ENCODE measurements around the gene ZFP1.
"Not testable (repeated sequence)": the region's sequence is repeated elsewhere in the genome, so short reads cannot be mapped to it uniquely, and the experiment has no call there.

The ZFP1 gene

DNA sequence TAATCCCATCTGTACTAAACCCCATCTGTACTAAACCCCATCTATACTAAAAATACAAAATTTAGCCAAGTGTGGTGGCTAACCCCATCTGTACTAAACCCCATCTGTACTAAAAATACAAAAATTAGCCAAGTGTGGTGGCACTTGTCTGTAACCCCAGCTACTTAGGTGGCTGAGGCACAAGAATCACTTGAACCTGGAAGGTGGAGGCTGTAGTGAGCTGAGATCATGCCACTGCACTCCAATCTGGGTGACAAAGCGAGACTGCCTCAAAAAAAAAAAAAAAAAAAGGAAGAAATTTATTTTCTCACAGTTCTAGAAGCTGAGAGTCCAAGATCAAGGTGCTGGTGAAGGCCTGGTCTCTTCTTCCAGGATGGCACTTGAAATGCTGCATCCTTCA is 12.1 kb downstream of the ZFP1 start:
- DNase-seq, result no peak

DNA sequence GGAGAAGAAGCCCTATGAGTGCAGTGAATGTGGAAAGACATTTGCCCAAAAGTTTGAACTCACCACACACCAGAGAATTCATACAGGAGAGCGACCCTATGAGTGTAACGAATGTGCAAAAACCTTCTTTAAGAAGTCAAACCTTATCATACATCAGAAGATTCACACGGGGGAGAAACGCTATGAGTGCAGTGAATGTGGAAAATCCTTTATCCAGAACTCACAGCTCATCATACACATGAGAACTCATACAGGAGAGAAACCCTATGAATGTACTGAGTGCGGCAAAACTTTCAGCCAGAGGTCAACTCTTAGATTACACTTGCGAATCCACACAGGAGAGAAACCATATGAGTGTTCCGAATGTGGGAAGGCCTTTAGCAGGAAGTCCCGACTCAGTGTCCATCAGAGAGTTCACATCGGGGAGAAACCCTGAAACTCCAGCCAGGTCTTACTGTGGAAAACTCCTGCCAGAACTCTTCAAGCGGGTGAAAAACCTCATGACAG is 21.6 kb downstream of the ZFP1 start:
- no peak for DNase-seq

DNA sequence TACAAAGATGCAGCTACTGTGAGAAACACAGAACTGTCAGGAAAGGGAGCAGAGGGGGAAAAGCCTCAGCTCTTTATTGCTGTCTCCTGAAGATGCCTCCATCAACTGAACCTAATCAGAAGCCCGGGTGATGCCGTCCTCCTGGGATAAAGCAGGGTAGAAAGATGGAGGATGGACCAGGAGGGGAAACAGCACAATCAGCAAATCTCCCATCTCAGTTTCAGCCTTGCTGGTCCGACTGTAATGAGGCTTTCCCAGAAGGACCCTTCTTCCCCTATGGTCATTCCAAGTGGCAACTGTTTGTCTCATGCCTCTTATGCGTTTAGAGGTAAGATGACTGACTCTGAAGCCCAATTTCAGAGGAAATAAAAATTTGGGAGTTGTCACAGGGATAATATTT is 24.3 kb downstream of the ZFP1 start:
- DNase-seq, result no peak

DNA sequence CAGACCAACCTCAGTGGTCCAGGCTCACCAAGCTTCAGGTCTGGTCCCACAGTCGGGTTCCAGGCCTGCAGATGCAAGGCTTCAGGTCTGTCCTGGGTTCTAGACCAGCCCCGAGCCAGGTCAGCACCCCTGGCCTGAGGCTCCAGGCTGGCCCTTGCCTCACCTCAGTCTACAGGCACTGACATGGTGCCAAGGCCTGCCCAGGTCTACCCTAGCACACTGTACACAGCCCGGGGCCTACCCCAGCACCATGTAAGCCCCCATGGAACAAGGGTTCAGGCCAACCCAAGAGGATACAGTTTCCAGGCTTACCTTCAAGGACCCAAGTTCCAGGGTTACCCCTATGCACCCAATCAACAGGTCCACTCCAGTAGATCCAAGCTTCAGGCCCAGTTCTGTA is 26.8 kb downstream of the ZFP1 start:
- no peak for DNase-seq

DNA sequence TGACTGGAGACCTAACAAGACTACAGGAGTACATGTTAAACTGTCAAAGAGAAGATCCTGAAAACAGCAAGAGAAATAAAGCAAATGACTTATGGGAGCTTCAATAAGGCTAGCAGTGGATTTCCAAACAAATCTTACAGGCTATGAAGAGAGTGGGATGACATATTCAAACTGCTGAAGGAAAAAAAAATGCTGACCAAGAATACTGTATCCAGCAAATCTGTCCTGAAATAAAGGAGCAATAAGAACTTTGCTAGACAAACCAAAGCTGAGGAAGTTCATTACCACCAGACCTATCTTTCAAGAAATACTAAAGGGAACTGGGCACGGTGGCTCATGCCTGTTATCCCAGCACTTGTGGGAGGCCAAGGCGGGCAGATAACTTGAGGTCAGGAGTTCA is 28.6 kb downstream of the ZFP1 start:
- DNase-seq, result no peak

DNA sequence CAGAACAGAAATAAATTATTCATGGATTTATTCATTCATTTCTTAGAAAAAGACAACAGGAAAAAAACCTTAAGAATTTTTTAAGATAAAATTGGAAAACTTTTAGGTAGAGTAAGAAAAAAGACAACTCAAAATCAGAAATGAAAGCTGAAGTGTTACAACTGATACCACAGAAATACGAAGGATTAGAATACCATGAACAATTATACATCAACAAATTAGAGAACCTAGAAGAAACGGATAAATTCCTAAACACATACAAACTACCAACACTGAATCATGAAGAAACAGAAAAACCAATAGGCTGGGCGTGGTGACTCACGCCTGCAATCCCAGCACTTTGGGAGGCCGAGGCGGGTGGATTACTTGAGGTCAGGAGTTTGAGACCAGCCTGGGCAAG is 30.9 kb downstream of the ZFP1 start:
- DNase-seq, result no peak

DNA sequence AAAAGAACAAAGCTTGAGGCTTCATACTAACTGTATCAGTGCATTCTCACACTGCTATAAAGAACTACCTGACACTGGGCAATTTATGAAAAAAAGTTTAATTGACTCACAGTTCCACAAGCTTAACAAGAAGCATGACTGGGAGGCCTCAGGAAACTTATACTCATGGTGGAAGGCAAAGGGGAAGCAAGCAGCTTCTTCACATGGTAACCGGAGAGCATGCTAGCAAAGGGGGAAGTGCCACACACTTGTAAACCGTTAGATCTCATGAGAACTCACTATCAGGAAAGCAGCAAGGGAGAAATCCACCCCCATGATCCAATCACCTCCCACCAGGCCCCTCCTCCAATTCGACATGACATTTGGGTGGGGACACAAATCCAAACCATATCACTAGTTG is 33.3 kb downstream of the ZFP1 start:
- DNase-seq, result peak; percentile 19

DNA sequence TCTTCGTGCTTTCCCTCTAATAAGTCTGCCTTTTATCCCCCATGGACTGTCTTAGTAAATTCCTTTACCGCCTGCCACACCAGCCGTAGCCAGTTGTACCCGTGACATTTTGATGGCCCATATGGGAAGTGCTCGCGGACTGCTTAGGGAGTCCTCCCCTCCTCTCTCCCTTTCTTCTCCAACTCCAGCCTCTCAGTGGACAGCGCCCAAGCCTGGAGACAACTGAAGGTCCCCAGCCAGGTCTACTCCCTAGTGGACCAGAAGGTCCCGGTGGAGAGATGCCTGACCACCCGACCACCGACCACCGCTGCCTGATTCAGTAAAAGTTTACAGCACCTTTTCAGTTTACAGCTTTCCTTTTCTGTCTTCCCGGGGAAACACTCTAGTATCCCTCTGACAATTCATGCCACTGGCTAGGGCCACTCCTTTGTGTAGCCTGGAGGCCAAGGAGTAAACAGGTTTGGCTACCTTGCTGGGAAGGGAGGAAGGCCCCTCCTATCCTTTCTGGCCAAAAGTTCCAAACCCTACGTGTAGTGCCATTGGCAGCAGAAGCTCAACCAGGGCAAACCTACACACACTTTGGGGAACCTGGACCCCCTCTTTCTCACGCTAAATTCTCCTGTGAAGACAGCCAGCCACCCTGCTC is 40.6 kb downstream of the ZFP1 start:
- no peak for DNase-seq

DNA sequence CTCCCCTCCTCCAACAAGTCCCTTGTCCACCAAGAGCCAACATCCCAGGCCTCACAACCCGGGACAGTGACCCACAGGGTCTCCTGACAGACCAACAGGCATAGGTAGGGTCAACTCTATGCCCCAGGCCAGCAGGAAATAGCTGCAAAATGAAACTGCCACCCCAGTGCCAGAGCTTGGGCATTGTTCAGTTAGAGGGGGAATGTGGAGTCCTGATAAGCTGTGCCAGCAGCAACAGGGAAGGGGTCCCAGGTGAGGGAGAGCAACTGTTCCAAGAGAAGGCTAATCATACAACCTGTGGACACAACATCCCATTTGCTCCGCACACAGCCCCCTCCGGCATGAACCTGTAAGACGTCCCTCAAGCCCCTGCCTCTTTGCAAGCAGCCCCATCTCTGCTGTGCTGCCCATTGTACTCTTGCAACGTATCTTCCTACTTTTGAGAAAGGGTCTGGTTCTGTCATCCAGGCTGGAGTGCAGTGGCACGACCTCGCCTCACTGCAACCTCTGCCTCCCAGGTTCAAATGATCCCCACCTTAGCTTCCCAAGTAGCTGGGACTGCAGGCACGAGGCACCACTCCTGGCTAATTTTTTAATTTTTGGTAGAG is 41.4 kb downstream of the ZFP1 start:
- no peak for DNase-seq

DNA sequence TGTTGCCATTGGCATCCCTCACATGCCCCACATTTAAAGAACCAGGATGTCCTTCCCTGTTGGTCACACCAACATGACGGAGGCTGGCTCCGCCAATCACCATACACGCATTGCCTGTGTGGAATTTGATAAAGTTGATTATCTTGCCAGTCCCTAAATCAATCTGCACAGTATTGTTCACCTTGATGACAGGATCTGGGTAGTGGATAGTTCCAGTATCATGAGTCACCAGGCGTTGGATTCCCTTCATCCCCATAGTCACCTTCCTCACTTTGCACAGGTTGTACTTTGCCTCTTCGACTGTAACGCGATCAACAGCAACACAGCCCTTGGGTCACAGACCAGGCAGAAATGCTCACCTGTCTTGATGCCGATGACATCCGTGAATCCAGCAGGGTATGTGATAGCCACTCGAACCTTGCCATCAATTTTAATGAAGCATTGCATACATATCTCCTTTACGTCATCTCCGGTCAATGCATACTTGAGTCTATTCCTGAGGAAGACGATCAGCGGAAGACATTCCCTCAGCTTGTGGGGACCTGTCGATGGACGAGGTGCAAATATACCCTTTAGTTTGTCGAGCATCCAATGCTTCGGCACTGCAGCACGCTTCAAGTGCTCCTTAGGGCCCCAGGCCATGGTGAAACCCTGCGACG is 44.4 kb downstream of the ZFP1 start:
- no peak for DNase-seq

DNA sequence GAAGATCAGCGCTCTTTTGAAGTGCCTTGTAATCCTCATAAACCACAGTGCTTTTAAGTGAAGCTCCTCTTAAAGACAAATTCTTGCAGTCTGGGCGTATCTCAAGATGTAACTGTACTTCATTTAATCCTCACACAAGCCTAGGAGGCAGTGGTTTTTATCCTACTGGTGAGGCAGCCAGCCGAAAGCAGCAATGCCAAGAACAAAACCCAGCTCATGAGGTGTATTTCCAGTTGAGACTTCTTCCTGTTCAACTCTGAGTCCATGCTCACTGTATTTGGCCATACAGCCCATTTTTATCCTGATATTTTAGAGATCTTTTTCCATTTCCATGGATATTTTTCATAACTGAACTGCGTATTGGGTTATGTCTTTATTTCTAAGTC is 44.9 kb downstream of the ZFP1 start:
- no peak for DNase-seq

DNA sequence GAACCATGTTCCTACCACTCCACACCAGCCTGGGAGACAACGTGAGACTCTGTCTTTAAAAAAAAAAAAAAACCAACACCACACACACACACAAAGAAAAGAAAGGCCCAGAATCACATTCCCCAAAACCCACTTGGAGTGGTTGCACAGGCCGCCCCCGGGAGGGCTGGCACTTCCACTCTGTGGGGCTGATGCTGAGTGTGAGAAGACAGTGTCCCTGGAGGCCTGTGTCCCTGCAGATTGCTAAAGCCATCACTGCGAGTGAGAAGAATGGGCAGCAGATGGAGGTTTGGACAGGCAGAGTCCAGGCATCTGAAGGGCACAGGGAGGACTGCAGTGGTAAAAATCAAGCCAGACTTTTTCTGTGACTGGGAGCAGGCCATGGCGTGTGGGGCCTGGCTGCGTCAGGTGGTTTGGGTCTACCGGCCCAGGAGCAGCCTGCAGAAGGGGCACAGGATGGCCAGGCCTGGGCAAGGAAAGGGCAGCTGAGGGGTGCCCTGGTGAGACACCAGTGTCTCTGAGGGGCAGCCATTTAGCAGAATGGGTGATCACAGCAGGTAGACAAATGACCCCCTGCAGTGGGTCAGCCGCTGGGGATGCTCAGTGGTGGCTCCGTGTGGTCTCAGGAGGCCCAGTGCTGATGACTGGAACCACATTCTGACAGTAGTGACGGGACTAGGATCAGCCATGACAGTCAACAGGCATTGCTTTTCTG is 45.6 kb downstream of the ZFP1 start:
- DNase-seq, result no peak

DNA sequence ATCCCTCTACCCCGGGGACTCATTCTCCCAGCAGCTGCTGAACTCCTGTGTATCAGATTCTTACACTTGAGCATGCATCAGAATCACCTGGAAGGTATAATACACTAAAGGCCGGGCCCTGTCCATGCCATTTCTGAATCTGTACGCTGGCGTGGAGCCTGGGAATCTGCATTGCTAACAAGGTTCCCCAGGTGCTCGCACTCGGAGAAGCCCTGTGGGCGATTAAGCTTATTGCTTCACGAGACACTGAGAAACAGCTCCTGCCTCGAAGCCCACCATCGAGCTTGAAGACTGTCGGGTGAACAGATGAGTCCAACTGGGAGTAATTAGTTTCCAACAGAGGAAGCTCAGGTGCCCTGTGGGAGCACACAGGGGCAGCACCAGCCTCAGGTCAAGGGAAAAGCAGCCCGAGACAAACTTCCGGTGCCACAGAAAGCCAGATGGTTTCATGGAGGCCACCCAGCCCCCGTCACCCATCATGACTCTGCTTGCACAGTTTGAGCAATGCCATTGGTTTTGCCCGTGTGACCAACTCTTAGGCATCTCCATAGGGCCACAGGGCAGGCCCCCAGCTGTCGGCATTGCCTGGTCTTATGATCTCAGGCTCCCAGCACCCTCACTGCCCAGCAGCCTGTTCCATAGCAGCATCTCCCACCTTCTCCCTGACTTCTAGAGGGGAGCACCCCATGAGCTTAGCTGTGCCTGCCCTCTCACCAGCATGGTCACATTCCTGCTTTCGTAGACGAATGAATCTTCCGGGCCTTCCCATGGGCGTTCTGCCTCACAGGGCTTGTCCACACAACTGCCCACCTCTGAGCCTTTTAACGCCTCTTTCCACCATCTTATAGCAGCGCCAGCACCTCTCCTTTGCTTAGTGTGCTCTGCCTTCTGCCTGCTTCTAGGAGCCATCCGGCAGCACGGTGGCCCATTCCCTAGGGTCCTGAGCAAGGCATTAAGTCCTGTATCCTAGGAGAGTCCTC is 47.8 kb downstream of the ZFP1 start:
- DNase-seq, result no peak

DNA sequence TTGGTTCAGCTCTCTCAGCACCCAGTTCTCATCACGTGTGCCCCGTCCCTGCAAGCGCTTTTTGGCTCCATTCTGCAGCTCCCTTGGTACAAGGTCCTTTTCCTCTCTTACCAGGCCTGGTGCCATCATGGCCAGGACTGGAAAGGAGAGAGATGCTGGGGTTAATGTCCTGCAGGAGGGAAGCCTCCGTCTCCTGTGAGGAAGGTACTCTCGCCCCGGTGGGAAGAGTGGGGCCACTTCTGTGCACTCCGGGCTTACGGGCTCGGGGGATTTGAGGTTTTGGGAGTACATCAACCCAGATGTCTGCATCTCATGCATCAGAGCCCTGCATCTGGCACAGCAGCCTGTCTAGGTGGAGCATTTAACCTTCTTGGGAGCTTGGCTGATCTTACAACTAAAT is 48.5 kb downstream of the ZFP1 start:
- DNase-seq, result no peak

DNA sequence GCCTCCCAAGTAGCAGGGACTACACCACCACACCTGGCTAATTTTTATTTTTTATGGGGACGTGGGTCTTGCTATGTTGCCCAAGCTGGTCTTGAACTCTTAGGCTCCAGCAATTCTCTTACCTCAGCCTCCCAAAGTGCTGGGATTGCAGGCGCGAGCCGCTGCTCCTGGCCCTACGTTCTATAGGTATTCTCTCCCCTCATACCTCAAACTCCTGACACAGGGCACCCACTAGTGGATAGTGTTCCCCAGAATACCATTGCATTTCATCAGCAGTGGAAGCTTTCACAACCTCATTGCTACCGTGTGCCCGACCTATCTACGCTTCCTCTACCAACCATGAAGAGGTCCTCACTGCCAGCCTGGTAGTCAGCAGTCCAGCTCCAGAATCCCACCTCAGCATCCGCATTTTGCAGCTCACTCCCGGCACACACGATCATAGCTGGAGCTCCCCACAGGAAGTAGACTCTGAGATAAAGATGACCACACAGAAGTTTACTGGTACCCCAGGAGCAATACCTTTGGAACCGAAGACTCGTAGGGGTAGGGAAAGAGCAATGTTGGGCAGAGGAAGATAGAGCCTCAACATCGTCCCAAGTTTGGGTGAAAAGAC is 49.3 kb downstream of the ZFP1 start:
- no peak for DNase-seq

DNA sequence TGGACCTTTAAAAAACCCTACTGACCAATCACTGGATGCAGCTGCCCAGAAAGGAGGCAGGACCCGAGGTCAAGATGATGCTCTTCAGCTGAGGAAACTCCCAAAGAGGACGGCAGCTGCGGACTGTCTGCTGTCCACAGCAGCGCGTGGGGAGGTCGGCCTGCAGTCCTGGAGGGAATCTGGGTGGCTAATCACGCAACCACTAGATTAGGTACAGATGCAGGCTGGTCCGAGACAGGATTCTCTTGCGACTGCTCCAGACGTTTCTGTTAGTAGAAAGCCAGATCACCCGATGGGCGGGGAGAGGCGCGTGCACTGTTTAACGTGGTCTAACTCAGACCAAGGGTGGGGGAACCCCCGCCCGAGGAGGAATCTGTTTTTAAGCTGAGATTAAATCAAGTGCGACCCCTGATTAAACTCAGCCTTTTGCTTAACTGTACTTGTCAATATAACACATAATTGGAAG is 49.8 kb downstream of the ZFP1 start:
- DNase-seq, result no peak

DNA sequence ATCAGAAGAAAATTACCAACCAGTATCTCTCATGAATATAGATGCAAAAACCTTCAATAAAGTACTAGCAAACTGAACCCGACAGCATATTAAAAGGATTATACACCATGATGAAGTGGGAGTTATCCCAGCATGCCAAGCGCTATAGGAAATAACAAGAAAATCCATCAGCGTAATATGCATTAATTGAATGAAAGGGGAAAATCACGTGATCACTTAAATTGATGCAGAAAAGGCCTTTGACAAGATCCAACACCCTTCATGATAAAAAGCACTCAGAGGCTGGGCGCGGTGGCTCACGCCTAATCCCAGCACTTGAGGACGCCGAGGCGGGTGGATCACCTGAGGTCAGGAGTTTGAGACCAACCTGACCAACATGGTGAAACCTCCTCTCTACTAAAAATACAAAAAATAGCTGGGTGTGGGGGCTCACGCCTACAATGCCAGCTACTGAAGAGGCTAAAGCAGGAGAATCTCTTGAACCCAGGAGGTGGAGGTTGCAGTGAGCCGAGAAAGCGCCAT is 53.8 kb downstream of the ZFP1 start:
- DNase-seq, result no peak

DNA sequence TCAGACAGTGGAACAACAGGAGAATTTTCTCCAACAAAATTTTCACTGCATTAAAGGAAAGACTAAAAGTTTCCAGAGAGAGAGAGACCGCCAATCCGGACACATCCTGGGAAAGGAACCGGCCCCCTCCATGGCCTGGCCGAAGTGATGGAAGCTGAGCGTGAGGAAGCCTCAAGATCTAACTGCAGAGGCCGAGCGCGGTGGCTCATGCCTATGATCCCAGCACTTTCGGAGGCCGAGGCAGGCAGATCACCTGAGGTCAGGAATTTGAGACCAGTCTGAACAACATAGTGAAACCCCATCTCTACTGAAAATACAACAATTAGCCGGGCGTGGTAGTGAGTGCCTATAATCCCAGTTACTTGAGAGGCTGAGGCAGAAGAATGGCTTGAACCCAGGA is 54.8 kb downstream of the ZFP1 start:
- no peak for DNase-seq

DNA sequence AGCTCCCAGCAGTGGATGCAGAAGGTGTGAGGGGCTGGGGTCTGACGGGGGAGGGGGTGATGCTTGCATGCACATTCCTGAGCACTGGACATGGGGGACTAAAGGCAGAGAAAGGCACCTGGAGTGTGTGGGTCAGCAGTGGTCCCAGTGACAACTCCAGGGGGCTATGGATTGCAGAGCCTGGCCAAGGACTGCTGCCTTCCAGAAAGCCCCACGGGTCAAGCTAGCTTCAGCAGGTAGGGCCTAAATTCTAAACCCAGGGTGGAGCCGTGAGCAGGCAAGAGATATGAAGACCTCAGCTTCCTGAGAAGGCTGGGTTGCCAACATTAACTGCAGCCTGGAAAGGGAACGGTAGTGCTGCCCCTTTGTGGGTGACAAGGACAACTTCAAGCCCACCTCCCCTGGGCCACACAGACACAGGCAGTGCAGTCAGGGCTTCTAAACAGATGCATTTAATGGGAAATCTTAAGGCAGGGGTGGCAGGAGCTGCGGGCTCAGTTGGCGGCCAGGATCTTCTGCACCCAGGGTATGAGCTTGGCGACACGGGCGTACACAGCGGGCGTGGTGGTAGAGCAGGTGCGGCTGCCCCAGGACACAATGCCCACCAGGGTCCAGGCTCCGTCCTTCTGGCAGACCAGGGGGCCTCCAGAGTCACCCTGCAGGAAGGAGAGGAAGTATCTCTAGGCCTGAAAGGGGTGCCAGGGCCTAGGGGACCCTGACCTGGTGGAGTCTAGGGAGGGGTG is 55.5 kb downstream of the ZFP1 start:
- no peak for DNase-seq

DNA sequence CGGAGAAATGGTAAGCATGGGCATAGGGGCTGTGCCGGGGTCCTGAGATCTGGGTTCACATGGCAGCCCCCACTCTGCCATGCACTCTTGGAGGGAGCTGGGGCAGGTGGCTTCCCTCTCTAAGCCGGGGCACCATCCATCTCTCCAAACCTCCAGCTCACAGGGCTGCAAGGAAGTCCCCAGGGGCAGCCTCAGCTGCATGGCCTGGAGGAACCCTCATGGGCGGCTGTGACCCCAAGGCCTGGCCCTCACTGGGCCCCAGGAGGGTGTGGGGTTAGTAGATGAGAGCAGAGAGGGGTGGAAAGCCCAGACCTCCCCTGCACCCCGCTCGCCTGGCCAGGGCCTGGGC is 56.1 kb downstream of the ZFP1 start:
- DNase-seq, result no peak

DNA sequence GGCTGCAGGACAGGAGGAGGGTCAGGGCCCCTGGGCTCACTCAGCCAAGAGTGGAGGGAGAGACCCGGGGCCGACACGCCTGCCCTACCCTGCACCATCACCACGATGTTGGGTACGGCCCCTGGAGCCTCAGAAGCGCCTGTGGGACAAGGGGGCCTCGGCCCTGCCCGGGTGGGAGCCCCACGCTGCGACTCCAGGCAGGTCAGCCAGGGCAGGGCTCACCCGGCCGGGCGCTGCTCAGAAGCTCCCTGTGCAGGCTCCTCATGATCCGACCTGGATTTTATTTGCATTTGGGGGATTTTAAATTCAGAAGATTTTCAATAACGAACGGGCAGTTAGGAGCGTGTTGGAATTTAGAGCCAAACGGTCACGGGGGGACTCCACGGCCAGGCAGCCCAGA is 56.6 kb downstream of the ZFP1 start:
- not testable (repeated sequence) for DNase-seq

Measured in KG1 (cell line).